ENCODE data around the gene TXNL4B. TPM values are rescaled to one million over a fixed set of nuclear protein-coding genes. Genes with fewer than 3 reads are reported as not detected.

TXNL4B gene
- total and polyA plus RNA-seq, 10 of the 15 experiments (the other 5 are each of a cell fraction or from before 2014, with no cell fraction given) = 11.1 to 24.0 (median 15.9) TPM

DNA sequence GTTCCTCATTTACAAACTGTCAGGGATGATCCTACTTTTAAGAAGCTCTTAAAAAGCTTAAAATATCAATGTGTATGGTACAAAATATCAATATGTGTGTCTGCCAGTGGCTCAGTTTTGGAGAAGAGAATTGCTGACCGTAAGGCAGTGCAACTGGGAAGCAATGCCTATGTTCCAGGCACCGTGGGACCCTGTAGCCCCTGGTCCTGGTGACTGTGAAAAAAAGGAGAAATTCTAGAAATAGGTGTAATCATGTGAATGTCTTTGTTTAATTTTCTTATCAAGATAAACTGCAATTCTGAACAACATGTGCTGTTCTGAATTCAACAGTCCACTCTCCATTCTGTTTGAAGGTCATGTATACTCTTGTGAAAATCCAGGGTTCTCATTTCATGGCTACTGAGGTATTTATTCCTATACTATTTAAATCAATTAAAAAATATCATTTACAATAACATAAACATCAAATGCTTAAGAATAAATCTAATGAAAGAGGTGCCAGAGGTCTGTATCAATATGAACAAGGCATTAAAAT lies 48.5 kb downstream of the TXNL4B start:
- no TSS peak for BruUV-seq (replicated peaks)
- H2AFZ ChIP-seq (ENCODE audit: control insufficient read depth, low read depth, low read length) = no peak overlapping the region
- H3K4me3 ChIP-seq = no peak overlapping the region
- H3K4me2 ChIP-seq (ENCODE audit: control insufficient read depth, insufficient read depth) = no peak overlapping the region
- no peaks in the 10 kb centered on the region for H3K27me3 ChIP-seq (replicated peaks in 1 of 2; ENCODE audit: control insufficient read depth in 2 of 2, insufficient read depth in 2 of 2, low read length in 1 of 2)
- CTCF ChIA-PET = interaction anchor here (1.5 kb wide), 1 partner anchor 80 kb away, joined by 4 read pairs; no protein-coding TSS in a partner anchor
- 39% methylated on average over 2 of the region's 2 CpGs for WGBS (ENCODE audit: insufficient coverage, insufficient replicate concordance, low lambda C conversion rate, missing lambda C conversion rate)
- RAD21 ChIA-PET (ENCODE audit: unreplicated experiment) = no interaction called here
- no peaks in the 10 kb centered on the region for H3K36me3 ChIP-seq (ENCODE audit: control insufficient read depth in 2 of 2, insufficient read depth in 2 of 2, low read length in 1 of 2)
- POLR2A ChIA-PET = no interaction called here
- no peak overlapping the region for H3K27ac ChIP-seq (ENCODE audit: control insufficient read depth, insufficient read depth)
- no peaks in the 10 kb centered on the region for H3K79me2 ChIP-seq (ENCODE audit: control insufficient read depth, insufficient read depth, low read length)
- SMC1A ChIA-PET (ENCODE audit: uncharacterized antibody, unreplicated experiment) = no interaction called here
- FAIRE-seq (no peak), ATAC-seq (no peak), DNase-seq (ENCODE audit: low read depth, low spot score) (no peak)
- intact Hi-C loops (cut with micrococcal nuclease; ENCODE audit: unreplicated experiment) = no loop called here
- H4K20me1 ChIP-seq (ENCODE audit: control insufficient read depth, insufficient read depth) = no peaks in the 10 kb centered on the region
- in situ Hi-C loops (cut with MboI) = no loop called here
- no peak for TF ChIP-seq FOXK2 (IDR thresholded peaks at IDR 0.05)
- no peak for TF ChIP-seq TAF1 (IDR thresholded peaks at IDR 0.05; ENCODE audit: borderline replicate concordance, low read depth, low read length)
- TF ChIP-seq, protein P1, sequence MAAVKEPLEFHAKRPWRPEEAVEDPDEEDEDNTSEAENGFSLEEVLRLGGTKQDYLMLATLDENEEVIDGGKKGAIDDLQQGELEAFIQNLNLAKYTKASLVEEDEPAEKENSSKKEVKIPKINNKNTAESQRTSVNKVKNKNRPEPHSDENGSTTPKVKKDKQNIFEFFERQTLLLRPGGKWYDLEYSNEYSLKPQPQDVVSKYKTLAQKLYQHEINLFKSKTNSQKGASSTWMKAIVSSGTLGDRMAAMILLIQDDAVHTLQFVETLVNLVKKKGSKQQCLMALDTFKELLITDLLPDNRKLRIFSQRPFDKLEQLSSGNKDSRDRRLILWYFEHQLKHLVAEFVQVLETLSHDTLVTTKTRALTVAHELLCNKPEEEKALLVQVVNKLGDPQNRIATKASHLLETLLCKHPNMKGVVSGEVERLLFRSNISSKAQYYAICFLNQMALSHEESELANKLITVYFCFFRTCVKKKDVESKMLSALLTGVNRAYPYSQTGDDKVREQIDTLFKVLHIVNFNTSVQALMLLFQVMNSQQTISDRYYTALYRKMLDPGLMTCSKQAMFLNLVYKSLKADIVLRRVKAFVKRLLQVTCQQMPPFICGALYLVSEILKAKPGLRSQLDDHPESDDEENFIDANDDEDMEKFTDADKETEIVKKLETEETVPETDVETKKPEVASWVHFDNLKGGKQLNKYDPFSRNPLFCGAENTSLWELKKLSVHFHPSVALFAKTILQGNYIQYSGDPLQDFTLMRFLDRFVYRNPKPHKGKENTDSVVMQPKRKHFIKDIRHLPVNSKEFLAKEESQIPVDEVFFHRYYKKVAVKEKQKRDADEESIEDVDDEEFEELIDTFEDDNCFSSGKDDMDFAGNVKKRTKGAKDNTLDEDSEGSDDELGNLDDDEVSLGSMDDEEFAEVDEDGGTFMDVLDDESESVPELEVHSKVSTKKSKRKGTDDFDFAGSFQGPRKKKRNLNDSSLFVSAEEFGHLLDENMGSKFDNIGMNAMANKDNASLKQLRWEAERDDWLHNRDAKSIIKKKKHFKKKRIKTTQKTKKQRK (IDR thresholded peaks at IDR 0.05; ENCODE audit: low read depth, low read length) = no peak
- no peak for TF ChIP-seq HDGF (IDR thresholded peaks at IDR 0.05)
- no peak for TF ChIP-seq SREBF2 (IDR thresholded peaks at IDR 0.05; ENCODE audit: low read length)
- TF ChIP-seq SIX5 (IDR thresholded peaks at IDR 0.05; ENCODE audit: low read depth, low read length, severe bottlenecking) = no peak
- peaks cover 2% of the 10 kb centered on the region; the same call in 1 of the 3 replicates for H3K9me3 ChIP-seq (replicated peaks; ENCODE audit: control insufficient read depth, insufficient read depth, low read length)
- no peaks in the 10 kb centered on the region for H3K4me1 ChIP-seq (ENCODE audit: control insufficient read depth, insufficient read depth, low read length)
- no peak overlapping the region for H3K9ac ChIP-seq (ENCODE audit: control insufficient read depth, insufficient read depth, low read length)
